GM12872 (cell line): ENCODE data around the gene IER5.
A peak's percentile ranks its signal among the peaks of the same experiment; 100 is the strongest.

ENCODE experiments used
- CTCF ChIP-seq: IDR thresholded peaks from 3 replicates; pipeline ENCODE4 v1.5.1; 2011; ENCODE audit warnings: low read depth, mild to moderate bottlenecking, low read length, moderate library complexity; ENCODE audit not compliant: insufficient read depth

Gene IER5

DNA sequence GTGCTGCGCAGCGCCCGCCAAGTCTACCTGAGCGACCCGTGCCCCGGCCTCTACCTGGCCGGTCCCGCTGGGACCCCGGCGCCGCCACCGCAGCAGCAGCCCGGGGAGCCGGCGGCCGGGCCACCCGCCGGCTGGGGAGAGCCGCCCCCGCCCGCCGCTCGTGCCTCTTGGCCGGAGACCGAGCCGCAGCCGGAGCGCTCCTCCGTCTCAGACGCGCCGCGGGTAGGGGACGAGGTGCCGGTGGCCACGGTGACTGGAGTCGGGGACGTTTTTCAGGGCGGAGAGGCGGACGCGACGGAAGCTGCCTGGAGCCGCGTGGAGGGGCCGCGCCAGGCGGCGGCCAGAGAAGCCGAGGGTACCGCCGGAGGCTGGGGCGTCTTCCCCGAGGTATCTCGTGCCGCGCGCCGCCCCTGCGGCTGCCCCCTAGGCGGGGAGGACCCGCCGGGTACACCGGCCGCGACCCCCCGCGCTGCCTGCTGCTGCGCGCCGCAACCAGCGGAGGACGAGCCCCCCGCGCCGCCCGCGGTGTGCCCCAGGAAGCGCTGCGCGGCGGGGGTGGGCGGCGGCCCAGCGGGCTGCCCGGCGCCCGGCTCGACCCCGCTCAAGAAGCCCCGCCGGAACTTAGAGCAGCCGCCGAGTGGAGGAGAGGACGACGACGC lies 646 bp downstream of the IER5 start:
- TF ChIP-seq CTCF, result no peak

- TF ChIP-seq CTCF, result 0 out of 3 replicates have a peak, but pooled peaks have one; percentile 15
Observed at GRCh38 chr1:181089676-181090544, 1.4 kb downstream of the IER5 start.

DNA sequence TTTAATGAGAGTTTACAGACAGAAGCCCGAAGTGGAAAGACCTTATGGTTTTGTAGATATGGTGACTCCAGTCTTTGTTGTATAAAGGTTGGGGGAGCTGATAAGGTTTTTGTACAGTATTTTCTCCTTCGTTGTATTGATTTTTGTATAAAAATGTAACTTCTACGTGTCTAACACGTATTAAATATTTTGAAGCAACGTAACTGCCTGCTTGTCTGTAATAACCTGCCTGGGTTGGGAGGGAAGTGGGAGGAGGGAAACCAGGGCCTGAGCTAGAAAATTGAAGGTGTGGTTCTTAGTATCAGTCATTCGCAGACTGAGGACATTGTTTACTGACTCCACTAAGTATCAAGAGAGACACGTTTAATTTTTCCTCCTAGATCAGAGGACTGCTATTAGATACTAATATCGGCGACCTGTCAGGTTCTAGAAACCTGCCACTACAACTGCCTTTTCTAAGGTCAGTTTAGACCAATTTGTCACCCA lies 2.2 kb downstream of the IER5 start:
- TF ChIP-seq CTCF, result no peak

- no peak for TF ChIP-seq CTCF
Observed at GRCh38 chr1:181091309-181092040, 3.0 kb downstream of the IER5 start.

- TF ChIP-seq CTCF, result no peak
Observed at GRCh38 chr1:181092056-181092455, 3.6 kb downstream of the IER5 start.

DNA sequence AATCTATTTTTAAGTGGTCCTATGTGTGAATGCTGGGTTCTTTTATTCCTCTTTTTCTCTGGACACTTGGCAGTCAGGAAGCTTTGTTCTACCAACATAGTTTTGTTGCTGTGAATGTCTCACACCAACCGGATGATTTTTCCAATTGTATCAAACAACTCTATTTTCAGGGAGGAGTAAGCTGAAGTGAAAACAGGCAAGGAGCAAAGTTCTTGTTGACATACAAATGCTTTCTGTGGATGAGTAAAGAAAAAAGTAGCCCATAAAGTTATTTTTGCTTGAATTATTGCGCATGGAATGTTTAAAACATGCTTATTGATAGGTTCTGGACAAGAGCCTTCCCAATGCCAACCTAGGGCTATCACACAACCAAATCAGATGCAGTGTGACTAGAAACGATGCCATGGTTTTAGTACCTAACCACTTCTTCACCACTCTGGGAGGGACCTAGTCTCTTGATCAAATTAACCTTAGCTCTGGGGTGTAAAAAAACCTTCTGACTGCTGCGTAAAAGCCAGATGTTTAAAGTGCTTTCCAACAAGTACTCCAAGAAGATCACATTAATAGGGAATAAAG lies 4.5 kb downstream of the IER5 start:
- no peak for TF ChIP-seq CTCF
